NB4 (cell line): Measurements from ENCODE around the gene HBZ.

Source experiments
- CTCF ChIP-seq: IDR thresholded peaks from one replicate; pipeline ENCODE4 v1.5.1; 2012; ENCODE audit warnings: low read depth, low read length
- POLR2A ChIP-seq: IDR thresholded peaks from 2 replicates; pipeline ENCODE4 v1.6.1; 2011; ENCODE audit warnings: mild to moderate bottlenecking; ENCODE audit not compliant: insufficient read length; ENCODE audit errors: extremely low read depth

- TF ChIP-seq POLR2A: no peak
- TF ChIP-seq CTCF: no peak
Observed at GRCh38 chr16:189604-190186, 37.3 kb downstream of the HBZ start.
